HG03025 (cell line): ENCODE results near the gene MYBPC1.
"Not testable (repeated sequence)": the region's sequence is repeated elsewhere in the genome, so short reads cannot be mapped to it uniquely, and the experiment has no call there.

Source experiments
- ATAC-seq: cut with Tn5 transposase; IDR thresholded peaks from one replicate; pipeline ENCODE4 v1.9.1; 2021; ENCODE audit warnings: mild to moderate bottlenecking, moderate library complexity; ENCODE audit not compliant: unreplicated experiment, low FRiP score

Gene MYBPC1

GRCh38 chr12:101648195-101648594, 53.4 kb downstream of the MYBPC1 start:
- no peak for ATAC-seq

DNA sequence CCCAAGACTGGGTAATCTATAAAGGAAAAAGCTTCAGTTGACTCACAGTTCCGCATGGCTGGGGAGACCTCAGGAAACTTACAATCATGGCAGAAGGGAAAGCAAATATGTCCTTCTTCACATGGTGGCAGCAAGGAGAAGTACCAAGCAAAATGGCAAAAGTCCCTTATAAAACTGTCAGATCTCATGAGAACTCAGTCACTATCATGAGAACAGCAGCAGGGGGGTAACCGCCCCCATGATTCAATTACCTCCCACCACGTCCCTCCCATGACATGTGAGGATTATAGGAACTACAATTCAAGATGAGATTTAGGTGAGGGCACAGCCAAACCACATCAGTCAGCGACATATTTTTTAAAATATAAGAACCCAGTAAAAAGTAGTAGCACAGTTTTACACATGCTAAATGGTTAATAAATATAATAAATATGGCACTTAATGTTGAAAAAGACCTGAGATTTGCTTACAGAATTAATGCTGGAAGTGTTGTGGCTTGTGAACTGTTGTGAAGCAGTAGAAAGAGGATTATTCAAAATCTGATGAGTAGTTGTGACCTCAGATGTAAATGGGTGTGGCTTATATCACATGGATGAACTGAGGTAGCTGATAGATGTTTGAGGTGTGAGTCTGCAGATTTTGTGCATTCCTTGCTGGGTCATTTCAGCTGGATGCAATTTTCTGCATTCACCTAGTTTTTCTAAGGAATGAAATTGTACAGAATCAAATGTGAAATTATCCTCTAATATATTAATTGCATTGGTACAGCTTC, 55.8 kb downstream of the MYBPC1 start:
- ATAC-seq = no peak

- no peak for ATAC-seq
Observed at GRCh38 chr12:101653030-101653429, 58.3 kb downstream of the MYBPC1 start.

DNA sequence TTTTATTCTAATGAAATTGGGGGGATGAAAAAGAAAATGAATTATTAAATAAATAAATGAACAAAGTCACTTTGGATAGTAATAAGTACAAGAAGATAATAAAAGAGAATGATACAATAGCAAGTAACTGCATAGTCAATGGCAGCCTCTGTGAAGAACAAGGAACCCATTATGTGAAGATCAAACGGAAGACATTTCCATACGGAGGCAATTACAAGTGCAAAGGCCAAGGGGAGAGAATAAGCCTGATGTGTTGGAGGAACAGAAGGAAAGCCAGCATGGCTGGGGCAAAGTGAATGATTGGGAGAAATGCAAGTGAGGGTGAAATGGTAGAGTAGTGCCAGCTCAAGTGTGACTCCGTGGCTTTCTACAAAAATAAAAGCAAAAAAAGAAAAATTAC, 58.7 kb downstream of the MYBPC1 start:
- no peak for ATAC-seq

DNA sequence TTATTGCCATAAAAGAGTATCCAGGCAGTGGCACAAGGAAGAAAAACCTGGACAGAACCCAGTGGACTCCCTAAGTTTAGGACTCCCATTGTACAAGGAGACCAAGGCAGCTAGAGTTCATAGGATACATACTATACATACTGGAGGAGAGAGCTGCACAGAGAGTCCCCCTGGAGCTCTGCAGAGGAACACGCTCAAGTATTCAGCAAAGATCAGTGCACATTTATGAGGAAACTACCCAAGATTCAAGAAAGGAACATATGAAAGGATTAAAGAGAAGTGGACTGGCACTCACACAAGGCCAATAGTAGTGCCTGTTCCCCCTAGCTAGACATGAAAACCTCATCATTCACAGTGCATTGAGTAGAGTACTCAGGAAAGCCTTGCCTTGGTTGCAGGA, 59.7 kb downstream of the MYBPC1 start:
- ATAC-seq = no peak

- ATAC-seq = no peak
Observed at GRCh38 chr12:101655393-101655792, 60.6 kb downstream of the MYBPC1 start.

GRCh38 chr12:101660662-101661061, 65.9 kb downstream of the MYBPC1 start:
- ATAC-seq = not testable (repeated sequence)

DNA sequence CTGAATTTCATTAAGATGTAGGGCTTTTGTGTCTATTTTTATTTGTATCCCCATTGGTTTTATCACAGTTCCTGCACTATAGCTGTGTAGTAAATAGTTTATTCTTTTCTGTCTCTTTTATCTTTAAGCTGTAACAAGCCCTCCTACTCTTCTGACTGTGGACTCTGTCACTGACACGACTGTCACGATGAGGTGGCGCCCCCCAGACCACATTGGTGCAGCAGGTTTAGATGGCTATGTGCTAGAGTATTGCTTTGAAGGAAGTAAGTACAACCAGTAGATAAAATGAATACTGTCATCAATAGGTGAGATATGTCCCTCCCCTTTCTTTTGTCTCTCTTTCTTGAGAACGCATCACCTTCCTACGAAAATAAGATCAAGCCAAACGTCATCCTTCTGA, 68.5 kb downstream of the MYBPC1 start:
- ATAC-seq = no peak

DNA sequence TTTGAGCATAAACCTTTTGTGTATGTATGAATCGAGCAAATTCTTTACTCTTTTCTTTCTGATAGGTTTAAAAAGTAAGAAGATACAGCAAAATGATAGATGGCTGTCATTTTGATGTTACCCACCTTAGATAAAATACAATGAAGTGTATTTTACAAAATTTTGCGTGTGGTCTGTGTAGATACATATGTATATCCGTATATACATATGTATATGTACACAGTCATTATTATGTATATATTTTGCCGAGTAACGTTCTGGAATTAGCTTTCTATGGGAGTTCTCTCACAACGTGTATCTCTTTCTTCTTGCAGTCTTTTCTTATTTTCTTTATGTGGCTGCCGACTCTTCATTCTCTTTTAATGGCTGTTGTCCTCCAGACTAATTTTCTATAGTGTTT, 70.2 kb downstream of the MYBPC1 start:
- no peak for ATAC-seq

DNA sequence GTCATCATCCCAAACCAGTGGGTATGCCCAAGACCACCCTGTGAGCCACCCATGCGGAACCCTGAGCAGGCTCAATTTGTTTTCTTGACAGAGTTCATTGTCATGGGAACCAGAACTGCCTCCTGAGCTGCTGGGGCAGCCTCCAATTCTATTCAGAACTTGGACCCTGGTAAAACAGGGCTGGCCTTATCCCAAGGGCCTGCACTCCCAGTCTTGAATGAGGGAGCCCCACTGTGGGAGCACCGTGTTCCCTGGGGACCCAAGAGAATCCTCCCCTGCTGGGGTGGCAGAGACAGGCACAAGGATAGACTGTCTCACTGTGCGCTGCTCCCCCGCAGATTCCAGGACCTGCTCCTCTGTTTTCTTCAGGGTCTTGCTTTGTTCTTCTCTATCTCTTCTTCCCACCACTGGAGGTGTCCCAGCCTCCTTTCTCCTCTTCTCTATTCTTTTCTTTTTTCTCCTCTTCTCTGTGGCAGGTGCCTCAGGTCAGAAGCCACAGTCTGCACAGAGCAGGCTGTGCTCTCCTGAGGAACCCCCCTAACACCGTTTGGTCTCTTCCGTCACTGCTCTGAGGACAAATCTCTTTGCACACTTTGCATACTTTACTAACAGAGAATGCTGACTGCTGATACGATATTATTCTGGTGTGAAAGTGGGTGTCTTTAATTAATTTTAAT, 71.4 kb downstream of the MYBPC1 start:
- ATAC-seq = no peak

DNA sequence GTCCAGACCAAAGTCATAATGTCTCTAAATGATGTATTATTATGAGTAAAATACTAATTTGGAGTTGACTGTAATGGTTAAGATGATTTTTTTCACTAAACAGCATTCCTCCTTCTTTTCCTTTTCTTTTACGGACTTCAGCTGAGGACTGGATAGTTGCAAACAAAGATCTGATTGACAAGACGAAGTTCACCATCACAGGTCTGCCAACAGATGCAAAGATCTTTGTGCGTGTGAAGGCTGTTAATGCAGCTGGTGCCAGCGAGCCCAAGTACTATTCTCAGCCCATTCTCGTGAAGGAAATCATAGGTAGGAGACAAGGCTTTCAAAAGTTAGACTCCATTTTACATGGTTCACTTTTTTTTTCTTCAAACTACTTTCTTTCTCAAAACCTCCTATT, 72.8 kb downstream of the MYBPC1 start:
- no peak for ATAC-seq

- ATAC-seq = no peak
Observed at GRCh38 chr12:101670007-101670671, 75.4 kb downstream of the MYBPC1 start.

- no peak for ATAC-seq
Observed at GRCh38 chr12:101671157-101671791, 76.5 kb downstream of the MYBPC1 start.

GRCh38 chr12:101671833-101672232, 77.1 kb downstream of the MYBPC1 start:
- no peak for ATAC-seq

DNA sequence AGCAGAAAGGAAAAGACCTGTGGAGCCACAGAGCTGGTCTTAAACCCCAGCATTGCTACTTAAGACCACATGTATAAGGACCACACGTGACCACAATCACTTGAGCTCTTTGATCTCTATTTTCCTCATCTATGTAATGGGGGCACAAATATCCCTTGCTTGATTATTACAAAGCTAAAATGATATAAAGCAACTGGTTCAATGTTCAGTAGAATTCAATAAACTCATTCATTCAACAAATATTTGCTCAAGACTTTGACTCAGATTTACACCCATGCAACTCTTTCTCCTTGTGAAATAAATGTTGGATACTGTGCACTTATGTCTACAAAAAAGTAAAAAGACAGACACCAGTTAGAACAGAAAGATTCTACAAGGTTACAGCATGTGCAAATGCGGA, 80.8 kb downstream of the MYBPC1 start:
- no peak for ATAC-seq

DNA sequence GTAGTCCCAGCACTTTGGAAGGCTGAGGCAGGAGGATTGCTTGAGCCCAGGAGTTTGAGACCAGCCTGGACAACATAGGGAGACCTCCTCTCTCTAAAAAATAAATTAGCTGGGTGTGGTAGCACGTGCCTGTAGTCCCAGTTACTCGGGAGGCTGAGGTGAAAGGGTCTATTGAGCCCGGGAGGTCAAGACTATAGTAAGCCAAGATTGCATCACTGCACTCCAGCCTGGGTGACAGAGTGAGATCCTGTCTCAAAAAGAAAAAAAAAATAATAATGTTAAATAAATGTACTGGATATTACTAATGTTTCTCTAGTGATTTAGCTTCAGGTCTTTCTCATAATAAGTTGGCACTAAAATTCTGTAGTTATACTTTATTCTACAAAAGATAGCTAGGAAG, 81.7 kb downstream of the MYBPC1 start:
- ATAC-seq = not testable (repeated sequence)

GRCh38 chr12:101678081-101678480, 83.3 kb downstream of the MYBPC1 start:
- no peak for ATAC-seq

GRCh38 chr12:101680240-101680639, 85.5 kb downstream of the MYBPC1 start:
- no peak for ATAC-seq

DNA sequence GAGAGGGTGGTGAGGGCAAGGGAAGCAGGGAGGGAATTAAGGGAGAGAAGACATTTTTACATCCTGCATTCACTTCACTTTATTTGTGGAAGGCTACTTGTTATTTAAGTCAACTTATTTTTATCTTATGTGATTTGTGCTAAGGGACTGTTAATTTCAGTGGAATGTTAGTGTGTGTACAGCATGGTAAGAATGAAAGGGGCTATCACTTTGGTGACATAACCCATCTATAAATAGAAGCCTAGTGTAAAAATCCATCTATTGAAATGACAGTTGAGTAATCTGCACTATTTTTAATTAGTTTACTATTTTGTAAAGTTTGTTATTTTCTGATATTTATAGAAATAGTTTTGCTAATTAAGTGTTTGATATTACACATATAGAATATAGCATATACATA, 85.9 kb downstream of the MYBPC1 start:
- no peak for ATAC-seq

DNA sequence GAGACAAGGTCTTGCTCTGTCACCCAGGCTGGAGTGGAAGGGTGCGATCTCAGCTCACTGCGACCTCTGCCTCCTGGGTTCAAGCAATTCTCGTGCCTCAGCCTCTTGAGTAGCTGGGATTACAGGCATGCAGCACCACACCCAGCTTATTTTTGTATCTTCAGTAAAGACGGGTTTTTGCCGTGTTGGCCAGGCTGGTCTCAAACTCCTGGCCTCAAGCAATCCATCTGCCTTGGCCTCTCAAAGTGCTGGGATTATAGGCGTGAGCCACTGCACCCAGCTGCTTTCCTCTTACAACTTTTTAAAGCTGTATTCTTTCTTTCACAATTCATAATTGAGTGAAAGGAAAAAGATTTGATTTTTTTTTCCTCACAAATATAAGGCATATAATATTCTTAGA, 86.9 kb downstream of the MYBPC1 start:
- not testable (repeated sequence) for ATAC-seq

- no peak for ATAC-seq
Observed at GRCh38 chr12:101685092-101685491, 90.3 kb downstream of the MYBPC1 start.
